GM15510 (cell line): Measurements from ENCODE around the gene FLII.

Experiments
- POLR2A ChIP-seq: IDR thresholded peaks from 3 replicates; pipeline ENCODE4 v1.6.1; 2011; ENCODE audit warnings: borderline replicate concordance; ENCODE audit not compliant: insufficient read length; ENCODE audit errors: extremely low read depth

FLII gene

GRCh38 chr17:18233803-18234518 is 24.6 kb downstream of the FLII start:
- TF ChIP-seq POLR2A = no peak

DNA sequence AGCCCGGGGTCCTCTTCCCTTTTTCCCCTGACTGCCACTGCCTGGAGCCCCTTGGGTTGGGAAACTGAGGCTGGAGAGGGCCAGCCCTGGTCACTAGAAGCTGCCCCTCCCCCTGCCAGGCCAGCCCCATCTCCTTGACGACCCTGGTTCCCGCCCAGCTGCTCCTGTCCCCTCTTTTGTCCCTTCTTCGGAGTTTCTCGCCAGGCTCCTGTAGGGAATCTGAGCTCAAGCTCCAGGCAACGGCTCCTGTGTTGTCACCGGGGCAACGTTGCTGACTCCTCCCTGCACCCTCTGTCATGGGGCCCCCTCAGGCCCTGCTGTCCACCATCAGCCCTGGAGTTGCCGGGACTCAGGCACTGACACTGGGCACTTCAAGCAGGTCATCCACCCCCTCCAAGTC is 27.4 kb downstream of the FLII start:
- no peak for TF ChIP-seq POLR2A

DNA sequence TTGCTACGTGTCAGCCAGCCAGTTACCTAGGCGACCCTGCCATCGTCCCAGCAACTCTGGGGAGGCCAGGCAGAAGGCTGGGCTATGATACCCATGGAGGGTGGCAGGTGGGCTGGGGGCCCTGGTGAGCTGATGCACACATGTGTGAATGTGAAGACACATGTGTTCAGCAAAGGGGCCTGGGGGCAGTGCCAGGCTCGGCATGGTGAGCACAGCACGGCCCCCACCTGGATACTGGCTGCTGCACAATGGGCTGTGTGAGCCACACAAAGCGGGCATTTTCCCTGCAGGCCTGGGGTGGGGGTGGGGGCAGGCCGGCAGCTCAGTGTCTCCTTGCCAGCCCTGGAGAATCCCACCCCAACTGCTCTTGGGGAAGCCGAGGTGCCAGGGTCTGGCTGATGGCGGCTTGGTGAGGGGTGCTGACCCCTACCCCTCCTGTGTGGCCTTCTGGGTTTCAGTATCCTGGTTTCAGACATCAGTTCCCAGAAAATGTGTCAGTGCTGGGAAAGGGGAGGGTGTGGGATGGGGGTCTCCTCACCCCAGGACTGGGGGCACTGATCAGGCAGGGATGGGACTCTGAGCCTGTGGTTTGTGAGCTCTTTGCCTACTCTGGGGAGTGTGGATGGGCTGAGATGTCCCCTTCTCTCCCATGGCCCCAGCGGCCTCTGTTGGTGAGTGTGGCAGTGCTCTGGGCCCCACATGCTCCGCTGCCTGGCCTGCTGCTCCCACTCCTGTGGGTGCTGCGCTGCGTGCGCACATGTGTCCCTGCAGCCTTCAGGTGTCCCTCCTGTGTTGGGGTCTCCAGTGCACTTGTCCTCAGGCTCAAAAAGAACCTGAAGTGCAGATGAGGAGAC is 28.0 kb downstream of the FLII start:
- TF ChIP-seq POLR2A = no peak

- TF ChIP-seq POLR2A = no peak
Observed at GRCh38 chr17:18229771-18230170, 28.8 kb downstream of the FLII start.

DNA sequence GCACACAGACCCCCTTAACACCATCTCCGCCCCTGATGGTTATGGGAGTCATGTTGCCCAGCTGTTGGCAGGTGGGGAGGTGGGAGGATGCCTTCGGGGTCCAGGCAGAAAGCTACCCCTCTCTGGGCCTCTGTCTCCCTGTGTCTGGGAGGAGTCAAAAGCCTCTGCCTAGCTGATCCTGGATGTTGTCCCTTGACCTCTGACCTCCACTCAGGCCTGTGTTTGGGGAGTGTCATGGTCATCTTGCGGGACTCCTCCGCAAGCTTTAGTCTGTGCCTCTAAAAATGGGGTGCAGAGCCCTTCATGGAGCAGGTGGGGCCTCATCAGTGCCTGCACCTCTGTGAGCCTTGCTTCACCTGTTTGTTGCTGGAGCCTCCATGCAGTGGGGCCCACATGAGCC is 29.3 kb downstream of the FLII start:
- no peak for TF ChIP-seq POLR2A

- TF ChIP-seq POLR2A = no peak
Observed at GRCh38 chr17:18228176-18228682, 30.3 kb downstream of the FLII start.

GRCh38 chr17:18227635-18228034 is 30.9 kb downstream of the FLII start:
- TF ChIP-seq POLR2A = no peak

DNA sequence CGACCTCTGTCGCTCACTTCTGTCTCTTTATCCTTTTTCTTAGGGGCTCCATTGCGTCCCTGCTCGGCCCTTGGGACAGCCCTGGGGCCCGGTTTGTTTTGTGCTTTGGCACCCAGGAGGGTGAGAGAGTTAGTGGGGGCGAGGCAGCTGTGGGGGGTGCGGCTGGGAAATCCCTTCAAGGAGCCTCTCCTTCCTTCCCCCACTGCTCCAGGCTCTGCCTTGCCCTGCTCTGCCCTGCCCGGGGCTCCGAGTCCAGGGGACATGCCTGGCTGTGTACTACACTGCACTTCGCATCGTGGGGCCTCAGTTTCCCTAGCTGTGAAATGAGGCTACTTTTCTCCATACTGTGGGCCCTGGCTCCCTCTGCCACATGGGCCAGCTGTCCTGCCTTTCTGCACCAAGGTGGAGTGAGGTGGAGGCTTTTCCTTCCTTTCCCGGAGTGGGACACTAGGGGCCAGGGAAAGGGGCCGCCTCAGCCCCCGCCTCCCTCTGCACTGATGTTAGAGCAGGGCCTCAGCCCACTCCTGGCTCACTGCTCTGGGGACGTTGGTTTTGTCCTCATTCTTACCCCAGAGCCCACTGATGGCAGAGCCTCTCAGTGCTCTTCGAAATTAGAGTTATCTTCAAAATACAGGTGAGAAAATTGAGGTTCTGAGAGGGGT is 32.1 kb downstream of the FLII start:
- no peak for TF ChIP-seq POLR2A

DNA sequence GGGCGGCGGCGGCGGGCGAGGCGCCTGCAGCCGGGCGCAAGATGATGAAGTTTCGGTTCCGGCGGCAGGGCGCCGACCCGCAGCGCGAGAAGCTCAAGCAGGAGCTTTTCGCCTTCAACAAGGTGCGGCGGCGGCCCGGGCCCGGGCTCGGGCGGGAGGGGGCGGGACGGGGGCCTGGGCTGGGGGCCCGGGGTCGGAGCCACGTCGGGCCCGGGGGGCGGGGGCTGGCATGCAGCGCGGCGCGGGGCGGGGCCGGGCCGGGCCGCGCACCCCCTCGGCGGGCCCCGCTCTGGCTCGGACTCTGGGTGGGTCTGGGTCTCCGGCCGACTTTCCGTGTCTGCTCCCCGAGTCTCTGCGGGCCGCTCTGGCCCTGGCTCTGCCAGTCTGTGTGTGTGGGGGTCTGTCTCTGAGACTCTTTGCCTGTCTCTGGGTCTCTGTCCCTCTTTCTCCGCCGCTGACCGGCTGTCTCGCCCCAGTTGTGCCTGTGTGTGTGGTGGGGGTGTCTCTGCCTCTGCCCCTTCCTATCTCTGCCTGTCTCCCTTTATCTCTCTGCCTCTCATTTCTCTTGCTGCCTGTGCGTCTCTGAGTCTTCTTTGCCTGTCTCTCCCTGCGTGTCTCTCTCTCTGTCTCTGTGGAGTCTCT is 32.8 kb downstream of the FLII start:
- peak; percentile 33 for TF ChIP-seq POLR2A

GRCh38 chr17:18225121-18225641 is 33.4 kb downstream of the FLII start, which contains the start of gene LLGL1:
Gene LLGL1 (plus strand): TSS chr17:18225635. CDS start chr17:18225683, 48 bp downstream.
- no peak for TF ChIP-seq POLR2A

DNA sequence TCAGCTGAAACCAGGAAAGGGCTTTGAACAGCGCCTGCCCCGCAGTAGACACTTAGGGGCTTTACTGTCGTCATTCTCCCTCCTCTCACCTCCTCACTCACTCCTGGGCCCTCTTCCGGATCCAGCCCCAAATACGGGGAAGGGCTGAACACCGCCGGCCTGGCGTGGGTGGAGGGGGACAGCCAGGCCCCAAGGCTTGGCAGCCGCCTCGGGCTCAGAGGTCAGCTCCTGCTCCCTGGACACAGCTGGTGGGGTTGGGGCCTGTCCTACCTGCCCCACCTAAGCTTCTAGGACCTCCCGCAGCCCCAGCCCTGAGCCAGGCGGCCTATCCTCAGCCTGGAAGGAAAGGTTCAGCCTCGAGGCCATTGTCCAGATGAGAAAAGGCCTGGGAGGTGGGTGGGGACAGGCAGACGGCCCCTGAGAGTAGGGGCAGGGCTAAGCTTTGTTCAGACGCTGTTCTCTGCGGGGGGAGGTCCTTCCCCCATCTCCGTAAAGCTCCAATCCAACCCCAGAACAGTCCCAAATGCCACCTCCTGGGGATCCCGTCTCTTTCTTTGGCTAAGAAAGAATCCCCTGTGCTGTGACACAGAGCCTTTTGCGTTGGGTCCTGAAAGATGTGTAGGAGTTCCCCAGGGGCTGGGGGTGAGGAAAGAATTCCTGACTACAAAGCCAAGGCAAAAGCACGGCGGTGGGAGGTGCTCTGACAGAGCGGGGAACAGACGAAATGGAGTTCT is 34.0 kb downstream of the FLII start:
- TF ChIP-seq POLR2A = no peak

GRCh38 chr17:18224053-18224386 is 34.5 kb downstream of the FLII start:
- no peak for TF ChIP-seq POLR2A

GRCh38 chr17:18218756-18219415 is 39.7 kb downstream of the FLII start:
- TF ChIP-seq POLR2A = no peak

DNA sequence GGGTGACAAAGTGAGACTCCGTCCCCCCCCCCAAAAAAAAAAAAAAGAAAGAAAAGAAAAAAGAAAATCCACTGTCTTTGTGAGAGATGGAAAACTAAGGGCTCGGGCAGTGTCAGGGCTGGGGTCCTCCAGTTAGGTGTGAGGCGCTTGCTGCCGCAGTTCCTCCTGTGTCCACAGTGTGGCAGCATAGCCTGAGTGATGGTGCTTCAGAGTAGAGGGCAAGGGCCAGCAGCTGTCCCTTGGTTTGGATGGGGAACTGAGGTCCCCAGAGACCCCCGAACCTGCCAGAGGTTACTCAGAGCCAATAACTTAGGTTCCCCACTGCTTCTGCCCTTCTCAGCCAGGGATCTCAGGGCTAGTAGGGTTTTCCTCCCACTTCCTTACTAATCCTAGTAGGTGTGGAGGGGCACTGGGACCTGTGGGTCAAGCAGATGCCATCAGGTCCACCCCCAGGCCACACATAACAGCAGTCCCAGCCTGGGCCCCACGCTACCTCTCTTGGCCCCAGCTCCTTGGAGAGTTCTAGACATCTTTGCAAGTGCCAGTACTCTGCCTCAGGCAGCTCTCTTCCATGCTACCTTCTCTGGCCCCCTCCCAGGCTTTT is 41.0 kb downstream of the FLII start:
- TF ChIP-seq POLR2A = no peak
